Anterior cingulate cortex (tissue), 58 donors: ENCODE measurements around the gene CDK11A.
"Not testable (repeated sequence)": the region's sequence is repeated elsewhere in the genome, so short reads cannot be mapped to it uniquely, and the experiment has no call there.

ENCODE experiments used
- DNase-seq, 58 donors: peaks; one replicate each; lab custom pipeline; 2025; lab: John Stamatoyannopoulos, UW

The CDK11A gene

GRCh38 chr1:1691443-1691842 lies 32.7 kb downstream of the CDK11A start:
- not testable (repeated sequence) for DNase-seq

GRCh38 chr1:1689526-1689925 lies 34.6 kb downstream of the CDK11A start:
- DNase-seq, result not testable (repeated sequence)

GRCh38 chr1:1687846-1688245 lies 36.3 kb downstream of the CDK11A start:
- no peak for DNase-seq

- peak in 1 of 58 donors; percentile 9 for DNase-seq
Observed at GRCh38 chr1:1684031-1684681, 40.0 kb downstream of the CDK11A start.

GRCh38 chr1:1683104-1683905 lies 40.9 kb downstream of the CDK11A start:
- DNase-seq, result no peak

GRCh38 chr1:1680912-1681273 lies 43.3 kb downstream of the CDK11A start:
- peak in 1 of 58 donors; percentile 20 for DNase-seq

- no peak for DNase-seq
Observed at GRCh38 chr1:1680031-1680911, 43.9 kb downstream of the CDK11A start.

- DNase-seq, result no peak
Observed at GRCh38 chr1:1678581-1679380, 45.4 kb downstream of the CDK11A start.

- no peak for DNase-seq
Observed at GRCh38 chr1:1677718-1678580, 46.2 kb downstream of the CDK11A start.

GRCh38 chr1:1676087-1676486 lies 48.1 kb downstream of the CDK11A start:
- DNase-seq, result not testable (repeated sequence)

GRCh38 chr1:1675218-1675617 lies 48.9 kb downstream of the CDK11A start:
- not testable (repeated sequence) for DNase-seq

- not testable (repeated sequence) for DNase-seq
Observed at GRCh38 chr1:1674806-1675205, 49.4 kb downstream of the CDK11A start.

GRCh38 chr1:1672181-1672965 lies 51.8 kb downstream of the CDK11A start:
- no peak for DNase-seq

GRCh38 chr1:1671365-1672119 lies 52.6 kb downstream of the CDK11A start:
- no peak for DNase-seq

- DNase-seq, result no peak
Observed at GRCh38 chr1:1670866-1671265, 53.3 kb downstream of the CDK11A start.

- no peak for DNase-seq
Observed at GRCh38 chr1:1669468-1670440, 54.4 kb downstream of the CDK11A start.
